K562 (cell line): ENCODE results near the gene GJD4.

Source experiments
- CBX8 ChIP-seq: fragments of 200-600 bp; sonication (generic); IDR thresholded peaks from 2 replicates; pipeline ENCODE4 v1.6.1; 2012; ENCODE audit warnings: borderline replicate concordance, mixed run types, low read depth, mild to moderate bottlenecking, moderate library complexity, mixed read lengths, low read length, control low read depth, inconsistent platforms; ENCODE audit not compliant: poor library complexity, severe bottlenecking; ENCODE audit errors: extremely low read depth
- CGGBP1 ChIP-seq: fragments of 250-450 bp; sonication (Bioruptor Pico); IDR thresholded peaks from 2 replicates; pipeline ENCODE4 v1.9.0; 2021; ENCODE audit warnings: mild to moderate bottlenecking
- FOXK2 ChIP-seq, 2 experiments: fragments of 450-650 bp; IDR thresholded peaks in 1 of 2; conservative IDR thresholded peaks in 1 of 2; 2 replicates each; pipeline ENCODE4 v1.6.1; 2016; ENCODE audit warnings: low read depth in 2 of 2, mild to moderate bottlenecking in 1 of 2
- HDAC3 ChIP-seq: fragments of 450-650 bp; IDR thresholded peaks from 2 replicates; pipeline ENCODE4 v1.6.1; 2018; ENCODE audit warnings: borderline replicate concordance, mild to moderate bottlenecking, moderate library complexity; ENCODE audit not compliant: partially characterized antibody
- MAX ChIP-seq: sonication (generic); formaldehyde crosslinking; IDR thresholded peaks from 2 replicates; pipeline ENCODE4 v1.9.0; 2022; ENCODE audit warnings: mild to moderate bottlenecking, missing genetic modification reagents
- NR2C1 ChIP-seq, 2 experiments: fragments of 450-650 bp; IDR thresholded peaks; 2 replicates each; pipeline ENCODE4 v1.6.1; 2017; ENCODE audit warnings: mild to moderate bottlenecking in 2 of 2, antibody characterized with exemption in 1 of 2, inconsistent platforms in 1 of 2, missing compliant biosample characterization in 1 of 2, missing genetic modification characterization in 1 of 2
- POLR2A ChIP-seq: fragments of 450-650 bp; conservative IDR thresholded peaks from 2 replicates; pipeline ENCODE4 v1.6.1; 2016
- TAF7 ChIP-seq: fragments of 450-650 bp; IDR thresholded peaks from 2 replicates; pipeline ENCODE4 v1.6.1; 2016; ENCODE audit warnings: missing genetic modification characterization, missing compliant biosample characterization
- YY1 ChIP-seq, 3 experiments: IDR thresholded peaks; 2 replicates each; pipeline ENCODE4 v1.6.1; 2011; ENCODE audit warnings: low read length in 2 of 3, mild to moderate bottlenecking in 2 of 3, moderate library complexity in 2 of 3, borderline replicate concordance in 1 of 3, control low read depth in 1 of 3, low read depth in 1 of 3; ENCODE audit not compliant: insufficient read depth in 3 of 3, insufficient replicate concordance in 2 of 3, control insufficient read depth in 1 of 3, insufficient read length in 1 of 3; ENCODE audit errors: extremely low read depth in 1 of 3
- ZNF23 ChIP-seq: fragments of 250-450 bp; sonication (Bioruptor Pico); IDR thresholded peaks from 2 replicates; pipeline ENCODE4 v1.4.0; 2020; ENCODE audit warnings: mild to moderate bottlenecking
- ZNF274 ChIP-seq: IDR thresholded peaks from 2 replicates; pipeline ENCODE4 v1.6.1; 2011; ENCODE audit warnings: low read depth, mild to moderate bottlenecking, low read length, moderate library complexity, borderline replicate concordance
- ZNF644 ChIP-seq: fragments of 200-800 bp; sonication (Bioruptor generic); IDR thresholded peaks from 2 replicates; pipeline ENCODE4 v1.6.1; 2016; ENCODE audit warnings: low read depth, missing genetic modification characterization, missing compliant biosample characterization
- TF ChIP-seq, protein P1 (sequence below), 2 experiments: IDR thresholded peaks; 2 replicates each; pipeline ENCODE4 v1.6.1; 2012; ENCODE audit warnings: improper control_type of control experiment in 2 of 2, low read depth in 2 of 2, low read length in 2 of 2, borderline replicate concordance in 1 of 2
- TF ChIP-seq, protein P2 (sequence below), 3 experiments: IDR thresholded peaks in 2 of 3; conservative IDR thresholded peaks in 1 of 3; 2 replicates each; pipeline ENCODE4 v1.5.1; 2011 to 2012; ENCODE audit warnings: low read length in 3 of 3, mild to moderate bottlenecking in 3 of 3, control low read depth in 2 of 3, improper control_type of control experiment in 1 of 3, inconsistent platforms in 1 of 3, low read depth in 1 of 3, mixed read lengths in 1 of 3, moderate library complexity in 1 of 3; ENCODE audit not compliant: insufficient read depth in 2 of 3

GRCh38 chr10:35598379-35598778 lies 6.8 kb upstream of the GJD4 start:
- no peak for TF ChIP-seq ZNF644 (tag)
- TF ChIP-seq NR2C1 (IDR thresholded peaks at IDR 0.05) = no peak
- TF ChIP-seq NR2C1 (tag; IDR thresholded peaks at IDR 0.05) = no peak
- TF ChIP-seq MAX = no peak
- TF ChIP-seq, protein P1, sequence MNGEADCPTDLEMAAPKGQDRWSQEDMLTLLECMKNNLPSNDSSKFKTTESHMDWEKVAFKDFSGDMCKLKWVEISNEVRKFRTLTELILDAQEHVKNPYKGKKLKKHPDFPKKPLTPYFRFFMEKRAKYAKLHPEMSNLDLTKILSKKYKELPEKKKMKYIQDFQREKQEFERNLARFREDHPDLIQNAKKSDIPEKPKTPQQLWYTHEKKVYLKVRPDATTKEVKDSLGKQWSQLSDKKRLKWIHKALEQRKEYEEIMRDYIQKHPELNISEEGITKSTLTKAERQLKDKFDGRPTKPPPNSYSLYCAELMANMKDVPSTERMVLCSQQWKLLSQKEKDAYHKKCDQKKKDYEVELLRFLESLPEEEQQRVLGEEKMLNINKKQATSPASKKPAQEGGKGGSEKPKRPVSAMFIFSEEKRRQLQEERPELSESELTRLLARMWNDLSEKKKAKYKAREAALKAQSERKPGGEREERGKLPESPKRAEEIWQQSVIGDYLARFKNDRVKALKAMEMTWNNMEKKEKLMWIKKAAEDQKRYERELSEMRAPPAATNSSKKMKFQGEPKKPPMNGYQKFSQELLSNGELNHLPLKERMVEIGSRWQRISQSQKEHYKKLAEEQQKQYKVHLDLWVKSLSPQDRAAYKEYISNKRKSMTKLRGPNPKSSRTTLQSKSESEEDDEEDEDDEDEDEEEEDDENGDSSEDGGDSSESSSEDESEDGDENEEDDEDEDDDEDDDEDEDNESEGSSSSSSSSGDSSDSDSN (IDR thresholded peaks at IDR 0.05; ENCODE audit: borderline replicate concordance in 1 of 2, low read depth in 2 of 2, low read length in 2 of 2) = no peak
- no peak for TF ChIP-seq HDAC3
- TF ChIP-seq, protein P2, sequence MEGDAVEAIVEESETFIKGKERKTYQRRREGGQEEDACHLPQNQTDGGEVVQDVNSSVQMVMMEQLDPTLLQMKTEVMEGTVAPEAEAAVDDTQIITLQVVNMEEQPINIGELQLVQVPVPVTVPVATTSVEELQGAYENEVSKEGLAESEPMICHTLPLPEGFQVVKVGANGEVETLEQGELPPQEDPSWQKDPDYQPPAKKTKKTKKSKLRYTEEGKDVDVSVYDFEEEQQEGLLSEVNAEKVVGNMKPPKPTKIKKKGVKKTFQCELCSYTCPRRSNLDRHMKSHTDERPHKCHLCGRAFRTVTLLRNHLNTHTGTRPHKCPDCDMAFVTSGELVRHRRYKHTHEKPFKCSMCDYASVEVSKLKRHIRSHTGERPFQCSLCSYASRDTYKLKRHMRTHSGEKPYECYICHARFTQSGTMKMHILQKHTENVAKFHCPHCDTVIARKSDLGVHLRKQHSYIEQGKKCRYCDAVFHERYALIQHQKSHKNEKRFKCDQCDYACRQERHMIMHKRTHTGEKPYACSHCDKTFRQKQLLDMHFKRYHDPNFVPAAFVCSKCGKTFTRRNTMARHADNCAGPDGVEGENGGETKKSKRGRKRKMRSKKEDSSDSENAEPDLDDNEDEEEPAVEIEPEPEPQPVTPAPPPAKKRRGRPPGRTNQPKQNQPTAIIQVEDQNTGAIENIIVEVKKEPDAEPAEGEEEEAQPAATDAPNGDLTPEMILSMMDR (IDR thresholded peaks at IDR 0.05 in 2 of 3, conservative IDR thresholded peaks at IDR 0.05 in 1 of 3; ENCODE audit: insufficient read depth in 2 of 3, low read depth in 1 of 3, low read length in 3 of 3) = peak; percentile 49 to 64 (median 58)
- TF ChIP-seq YY1 (IDR thresholded peaks at IDR 0.05; ENCODE audit: borderline replicate concordance in 1 of 3, control insufficient read depth in 1 of 3, extremely low read depth in 1 of 3, insufficient read depth in 3 of 3, insufficient read length in 1 of 3, insufficient replicate concordance in 2 of 3, low read depth in 1 of 3, low read length in 2 of 3) = no peak
- TF ChIP-seq TAF7 (tag) = no peak
- no peak for TF ChIP-seq ZNF274
- TF ChIP-seq FOXK2 (conservative IDR thresholded peaks at IDR 0.05 in 1 of 2, IDR thresholded peaks at IDR 0.05 in 1 of 2; ENCODE audit: low read depth in 2 of 2) = no peak
- no peak for TF ChIP-seq CGGBP1
- no peak for TF ChIP-seq ZNF23 (CRISPR knock-in tag)
- no peak for TF ChIP-seq POLR2A
- no peak for TF ChIP-seq CBX8
